Astrocyte (in vitro differentiated cells and primary cell): ENCODE measurements around the gene SLC35B2. TPM values are rescaled to one million over a fixed set of nuclear protein-coding genes. Genes with fewer than 3 reads are reported as not detected.

Source experiments
- DNase-seq: peaks from one replicate; pipeline ENCODE4 v3.0.0-alpha.2; 2010; ENCODE audit warnings: low read depth
- FAIRE-seq: peaks from 2 replicates; lab custom pipeline; 2011; peaks lifted over from hg19 to GRCh38; lab: Jason Lieb, UNC
- H2AFZ ChIP-seq: 2 replicates; pipeline ENCODE4 v1.6.0; 2012; ENCODE audit warnings: low read depth, low read length, inconsistent platforms
- H3K27ac ChIP-seq: 2 replicates; pipeline ENCODE4 v1.5.1; 2011; ENCODE audit warnings: low read depth, low read length, inconsistent platforms
- H3K27me3 ChIP-seq: 2 replicates; pipeline ENCODE4 v1.6.0; 2011; ENCODE audit warnings: low read length, inconsistent platforms; ENCODE audit not compliant: insufficient read depth
- H3K36me3 ChIP-seq: 2 replicates; pipeline ENCODE4 v1.5.1; 2011; ENCODE audit warnings: low read length, inconsistent platforms; ENCODE audit not compliant: insufficient read depth
- H3K4me1 ChIP-seq: 2 replicates; pipeline ENCODE4 v1.5.1; 2011; ENCODE audit warnings: low read length, inconsistent platforms; ENCODE audit not compliant: insufficient read depth
- H3K4me2 ChIP-seq: 2 replicates; pipeline ENCODE4 v1.6.0; 2012; ENCODE audit warnings: low read length, inconsistent platforms
- H3K4me3 ChIP-seq: 2 replicates; pipeline ENCODE4 v1.5.1; 2011; ENCODE audit warnings: low read depth, mild to moderate bottlenecking, low read length, inconsistent platforms; ENCODE audit not compliant: insufficient read depth
- H3K79me2 ChIP-seq: 2 replicates; pipeline ENCODE4 v1.6.0; 2012; ENCODE audit warnings: mild to moderate bottlenecking, low read length, inconsistent platforms; ENCODE audit not compliant: insufficient read depth
- H3K9ac ChIP-seq: 2 replicates; pipeline ENCODE4 v1.6.0; 2012; ENCODE audit warnings: mild to moderate bottlenecking, low read length, inconsistent platforms
- H3K9me3 ChIP-seq: 2 replicates; pipeline ENCODE4 v1.5.1; 2012; ENCODE audit warnings: low read depth, mild to moderate bottlenecking, low read length, inconsistent platforms; ENCODE audit not compliant: insufficient read depth
- H4K20me1 ChIP-seq: 2 replicates; pipeline ENCODE4 v1.6.0; 2012; ENCODE audit warnings: low read length, inconsistent platforms; ENCODE audit not compliant: insufficient read depth
- H3K27ac Mint-ChIP-seq: one replicate; pipeline ENCODE4 v1.8.0; 2021; ENCODE audit warnings: mild to moderate bottlenecking, mixed read lengths; ENCODE audit not compliant: unreplicated experiment
- H3K27me3 Mint-ChIP-seq: one replicate; pipeline ENCODE4 v1.8.0; 2021; ENCODE audit warnings: low read depth, mixed read lengths; ENCODE audit not compliant: unreplicated experiment
- H3K36me3 Mint-ChIP-seq: one replicate; pipeline ENCODE4 v1.8.0; 2021; ENCODE audit warnings: low read depth, mixed read lengths; ENCODE audit not compliant: unreplicated experiment
- H3K4me1 Mint-ChIP-seq: one replicate; pipeline ENCODE4 v1.8.0; 2021; ENCODE audit warnings: low read depth, mixed read lengths; ENCODE audit not compliant: unreplicated experiment
- H3K4me3 Mint-ChIP-seq: one replicate; pipeline ENCODE4 v1.8.0; 2021; ENCODE audit warnings: mild to moderate bottlenecking, moderate library complexity, mixed read lengths; ENCODE audit not compliant: unreplicated experiment
- H3K9me3 Mint-ChIP-seq: one replicate; pipeline ENCODE4 v1.8.0; 2021; ENCODE audit warnings: mild to moderate bottlenecking, mixed read lengths; ENCODE audit not compliant: unreplicated experiment
- CTCF ChIP-seq: IDR thresholded peaks from 2 replicates; pipeline ENCODE4 v1.5.1; 2011; ENCODE audit warnings: low read depth, mild to moderate bottlenecking, inconsistent platforms, low read length, moderate library complexity; ENCODE audit not compliant: insufficient read depth
- EZH2 ChIP-seq: IDR thresholded peaks from 2 replicates; pipeline ENCODE4 v1.6.1; 2012; ENCODE audit warnings: mild to moderate bottlenecking, low read length, inconsistent platforms; ENCODE audit not compliant: insufficient read depth
- total RNA-seq: library from RNA; stranded (reverse); gene quantifications from 2 replicates; pipeline ENCODE4 v1.2.1, GENCODE V29; 2021

SLC35B2 gene
- total RNA-seq, 1 donor from 2014 or later = 61.8 TPM

DNA sequence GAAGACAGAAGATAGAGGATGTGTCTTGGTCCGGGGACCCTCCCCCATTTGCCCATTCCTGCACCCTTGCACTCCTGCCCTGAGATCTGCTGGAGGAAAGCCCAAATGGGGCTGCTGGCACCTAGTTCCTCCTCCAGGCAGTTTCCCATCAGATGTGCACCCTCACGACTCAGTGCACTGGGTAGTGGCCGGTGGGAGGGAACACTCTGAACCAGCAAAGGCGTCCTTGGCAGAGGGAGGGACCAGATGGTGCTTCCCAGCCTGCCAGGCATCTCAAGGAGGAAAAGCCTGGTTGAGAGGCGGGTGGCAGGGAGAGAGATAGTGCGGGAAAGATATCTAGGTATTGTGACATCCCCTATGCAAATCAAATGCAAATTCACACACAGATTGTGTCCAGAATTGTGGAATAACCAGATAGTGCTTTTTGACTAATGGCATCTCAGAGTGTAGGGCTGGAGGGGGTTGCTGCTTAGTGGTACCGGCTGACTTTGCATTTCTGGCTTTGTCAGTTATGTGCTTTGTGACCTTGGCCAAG is 32.5 kb upstream of the SLC35B2 start:
- H2AFZ ChIP-seq = no peak overlapping the region
- no peak overlapping the region for H3K27ac Mint-ChIP-seq
- FAIRE-seq (no peak), DNase-seq (no peak)
- no peaks in the 10 kb centered on the region for H3K4me1 ChIP-seq
- H3K4me2 ChIP-seq = no peak overlapping the region
- no peak overlapping the region for H3K4me3 Mint-ChIP-seq
- no peak overlapping the region for H3K9ac ChIP-seq
- no peaks in the 10 kb centered on the region for H3K36me3 ChIP-seq
- peaks cover 4% of the 10 kb centered on the region for H3K36me3 Mint-ChIP-seq
- H3K9me3 ChIP-seq = no peaks in the 10 kb centered on the region
- H3K27me3 ChIP-seq = peaks cover 39% of the 10 kb centered on the region
- no peaks in the 10 kb centered on the region for H4K20me1 ChIP-seq
- no peaks in the 10 kb centered on the region for H3K79me2 ChIP-seq
- no peak overlapping the region for H3K4me3 ChIP-seq
- TF ChIP-seq EZH2 = no peak
- TF ChIP-seq CTCF = no peak
- H3K9me3 Mint-ChIP-seq = peaks cover 7% of the 10 kb centered on the region
- no peaks in the 10 kb centered on the region for H3K4me1 Mint-ChIP-seq
- no peak overlapping the region for H3K27ac ChIP-seq
- peaks cover 88% of the 10 kb centered on the region for H3K27me3 Mint-ChIP-seq

GRCh38 chr6:44286747-44287146 is 29.4 kb upstream of the SLC35B2 start:
- Histone ChIP-seq H3K4me1 (no peaks in the 10 kb centered on the region), H3K9me3 (no peaks in the 10 kb centered on the region), H3K36me3 (no peaks in the 10 kb centered on the region), H4K20me1 (no peaks in the 10 kb centered on the region), H2AFZ (no peak overlapping the region), H3K4me3 (no peak overlapping the region), H3K27ac (no peak overlapping the region), H3K4me2 (no peak overlapping the region), H3K79me2 (no peaks in the 10 kb centered on the region), H3K9ac (no peak overlapping the region), H3K27me3 (peaks cover 47% of the 10 kb centered on the region)
- Mint-ChIP-seq H3K4me1 (no peaks in the 10 kb centered on the region), H3K27ac (no peak overlapping the region), H3K27me3 (peaks cover 89% of the 10 kb centered on the region), H3K9me3 (peaks cover 2% of the 10 kb centered on the region), H3K4me3 (no peak overlapping the region), H3K36me3 (peaks cover 3% of the 10 kb centered on the region)
- DNase-seq (no peak), FAIRE-seq (no peak)
- no peak for TF ChIP-seq CTCF
- no peak for TF ChIP-seq EZH2

DNA sequence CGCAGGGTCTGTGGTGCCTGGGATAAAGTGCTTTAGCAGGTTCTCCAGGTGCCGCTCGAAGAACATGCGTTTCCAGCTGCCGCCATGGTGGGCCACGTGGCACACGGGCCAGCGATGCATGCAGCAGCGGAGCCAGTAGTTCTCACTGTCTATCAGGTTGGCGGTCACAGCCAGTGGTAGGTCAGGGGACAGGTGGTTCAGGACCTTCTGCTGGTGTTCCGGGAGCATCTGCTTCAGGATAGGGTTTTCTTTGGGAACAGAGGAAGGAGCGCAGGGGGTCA is 28.9 kb upstream of the SLC35B2 start:
- FAIRE-seq (no peak), DNase-seq (no peak)
- H3K36me3 Mint-ChIP-seq = peaks cover 3% of the 10 kb centered on the region
- H3K27me3 Mint-ChIP-seq = peaks cover 85% of the 10 kb centered on the region
- no peak overlapping the region for H3K27ac Mint-ChIP-seq
- TF ChIP-seq EZH2 (no peak), CTCF (no peak)
- H3K9me3 Mint-ChIP-seq = peaks cover 2% of the 10 kb centered on the region
- no peaks in the 10 kb centered on the region for H3K9me3 ChIP-seq
- no peaks in the 10 kb centered on the region for H4K20me1 ChIP-seq
- H3K4me2 ChIP-seq = no peak overlapping the region
- no peaks in the 10 kb centered on the region for H3K4me1 ChIP-seq
- no peaks in the 10 kb centered on the region for H3K36me3 ChIP-seq
- no peaks in the 10 kb centered on the region for H3K79me2 ChIP-seq
- peaks cover 43% of the 10 kb centered on the region for H3K27me3 ChIP-seq
- H3K4me3 Mint-ChIP-seq = no peak overlapping the region
- H3K27ac ChIP-seq = no peak overlapping the region
- no peaks in the 10 kb centered on the region for H3K4me1 Mint-ChIP-seq
- no peak overlapping the region for H3K9ac ChIP-seq
- no peak overlapping the region for H3K4me3 ChIP-seq
- H2AFZ ChIP-seq = no peak overlapping the region
